Panc1 (cell line): ENCODE results near the gene ZFP36L2. TPM values are rescaled to one million over a fixed set of nuclear protein-coding genes. Genes with fewer than 3 reads are reported as not detected.

Experiments
- ATAC-seq: fragments of 200-7000 bp; cut with Tn5 transposase; 2 replicates; pipeline ENCODE4 v1.9.1; 2020; ENCODE audit warnings: mild to moderate bottlenecking, moderate library complexity
- Bru-seq: library from RNA; stranded (reverse); fragments of 400-500 nt; gene quantifications from one replicate; lab custom pipeline; 2021; lab: Mats Ljungman, UMichigan
- BruChase-seq, 2 experiments: library from RNA; stranded (reverse); fragments of 400-500 nt; gene quantifications; one replicate each; lab custom pipeline; 2021; lab: Mats Ljungman, UMichigan
- BruUV-seq: library from RNA; stranded (reverse); fragments of 400-500 nt; replicated peaks from 2 replicates; lab custom pipeline; 2021; lab: Mats Ljungman, UMichigan
- CTCF ChIA-PET: fragments of 300-600 bp; sonication (Branson Sonifier 250); formaldehyde crosslinking; loops from one replicate; lab custom pipeline; 2022; ENCODE audit warnings: antibody characterized with exemption; lab: Charles Lee
- POLR2A ChIA-PET: fragments of 300-600 bp; sonication (Branson Sonifier 250); formaldehyde crosslinking; loops from one replicate; lab custom pipeline; 2022; ENCODE audit warnings: antibody characterized with exemption; lab: Charles Lee
- DNase-seq: peaks from one replicate; pipeline ENCODE4 v3.0.0-alpha.2; 2010; ENCODE audit warnings: low read depth, low spot score
- H3K27ac ChIP-seq: 2 replicates; pipeline ENCODE4 v1.5.1; 2011; ENCODE audit warnings: mild to moderate bottlenecking, low read length, inconsistent platforms
- H3K27me3 ChIP-seq: fragments of 200-500 bp; sonication (Bioruptor generic); 2 replicates; pipeline ENCODE4 v1.6.0; 2014; ENCODE audit warnings: low read length, inconsistent platforms; ENCODE audit not compliant: control insufficient read depth, insufficient read depth
- H3K36me3 ChIP-seq: fragments of 200-500 bp; sonication (Bioruptor generic); 2 replicates; pipeline ENCODE4 v1.5.1; 2014; ENCODE audit warnings: inconsistent platforms, mild to moderate bottlenecking, low read length, moderate library complexity; ENCODE audit not compliant: control insufficient read depth, insufficient read depth
- H3K4me1 ChIP-seq: 2 replicates; pipeline ENCODE4 v1.5.1; 2011; ENCODE audit warnings: inconsistent platforms, mild to moderate bottlenecking, low read length, moderate library complexity; ENCODE audit not compliant: control insufficient read depth, insufficient read depth
- H3K4me3 ChIP-seq, 2 experiments: 2 replicates each; pipeline ENCODE4 v1.5.1; 2011 to 2012; ENCODE audit warnings: low read depth in 2 of 2, low read length in 2 of 2, mild to moderate bottlenecking in 2 of 2, inconsistent platforms in 1 of 2, moderate library complexity in 1 of 2
- H3K9me3 ChIP-seq: fragments of 200-500 bp; sonication (Bioruptor generic); 2 replicates; pipeline ENCODE4 v1.5.1; 2014; ENCODE audit warnings: low read depth, mild to moderate bottlenecking, inconsistent platforms, low read length, moderate library complexity; ENCODE audit not compliant: control insufficient read depth, insufficient read depth
- CTCF ChIP-seq: fragments of 450-650 bp; IDR thresholded peaks from 2 replicates; pipeline ENCODE4 v1.5.1; 2017; ENCODE audit warnings: mild to moderate bottlenecking
- POLR2AphosphoS5 ChIP-seq: IDR thresholded peaks from 2 replicates; pipeline ENCODE4 v1.6.1; 2012; ENCODE audit warnings: mild to moderate bottlenecking, low read depth, low read length, moderate library complexity
- REST ChIP-seq, 2 experiments: IDR thresholded peaks; 2 replicates each; pipeline ENCODE4 v1.6.1; 2011 to 2012; ENCODE audit warnings: low read depth in 2 of 2, control low read depth in 1 of 2, low read length in 1 of 2, mild to moderate bottlenecking in 1 of 2, moderate library complexity in 1 of 2; ENCODE audit not compliant: insufficient read depth in 1 of 2
- SIN3A ChIP-seq: IDR thresholded peaks from 2 replicates; pipeline ENCODE4 v1.6.1; 2012; ENCODE audit warnings: low read depth, mild to moderate bottlenecking, low read length, moderate library complexity, borderline replicate concordance; ENCODE audit not compliant: insufficient read depth
- TCF7L2 ChIP-seq: IDR thresholded peaks from 2 replicates; pipeline ENCODE4 v1.6.1; 2011; ENCODE audit warnings: mild to moderate bottlenecking, low read depth, low read length, inconsistent platforms
- in situ Hi-C: cut with HindIII; loops from 2 replicates; pipeline ENCODE4 v1.10.0; 2016; ENCODE audit warnings: low sequenced_read_pairs, low pct_unique_long_range_greater_than_20kb
- intact Hi-C: fragments of 100-400 bp; cut with micrococcal nuclease; formaldehyde crosslinking; loops from one replicate; pipeline ENCODE4 v1.10.0; 2022; ENCODE audit not compliant: unreplicated experiment
- long read RNA-seq: library from polyadenylated mRNA; unstranded; transcript quantifications from one replicate; pipeline ENCODE4 v2.0.0, GENCODE V29; 2021; ENCODE audit not compliant: unreplicated experiment
- polyA plus RNA-seq: library from polyadenylated mRNA; unstranded; fragments of >200 nt; gene quantifications from one replicate; pipeline ENCODE4 v1.2.1, GENCODE V29; 2012; ENCODE audit warnings: missing spikeins; ENCODE audit not compliant: insufficient read length
- total RNA-seq: library from RNA; stranded (reverse); gene quantifications from one replicate; pipeline ENCODE4 v1.2.1, GENCODE V29; 2021; ENCODE audit not compliant: unreplicated experiment

ZFP36L2 gene
- 46.3 TPM for total RNA-seq
- 29.3 TPM for polyA plus RNA-seq
- percentile 93 among the genes with signal in this experiment for Bru-seq, nascent RNA
- percentile 99 among the genes with signal in this experiment for BruChase-seq, experiment 1, labeled RNA remaining after a 2-hour chase
- BruChase-seq, experiment 2, labeled RNA remaining after a 6-hour chase, result percentile 89 among the genes with signal in this experiment
- long read RNA-seq, transcript ZFP36L2-201 (2 exons, 3,696 nt), result major isoform, 109 of 233 reads
- long read RNA-seq, partial matches to known transcripts, result 0 of 233 reads
- long read RNA-seq, other reads (novel, unspliced or antisense), result 124 of 233 reads

GRCh38 chr2:43226558-43226954 lies at the start of gene ZFP36L2:
TSS of gene ZFP36L2 (minus strand) at chr2:43226606. CDS start at chr2:43226315, 291 bp downstream.
- Histone ChIP-seq H3K4me1 (peaks cover 28% of the 10 kb centered on the region), H3K27ac (peak within 1 kb of the TSS; percentile 93), H3K4me3 (peak within 1 kb of the TSS; percentile 80 to 90), H3K36me3 (peaks cover 14% of the 10 kb centered on the region), H3K9me3 (no peaks in the 10 kb centered on the region), H3K27me3 (no peaks in the 10 kb centered on the region)
- BruUV-seq, result no TSS peak
- no peak for DNase-seq
- in situ Hi-C loops, result no loop called here
- intact Hi-C loops, result loop anchor here (2.0 to 10.0 kb wide), 4 partner anchors 202 to 399 kb away; no protein-coding TSS in a partner anchor
- peak; percentile 82 for ATAC-seq
- POLR2A ChIA-PET, result interaction anchor here (0.5 to 1.3 kb wide), 7 partner anchors 31 to 416 kb away, joined by 3 to 11 read pairs (median 5); no protein-coding TSS in a partner anchor
- CTCF ChIA-PET, result interaction anchor here (0.6 to 0.7 kb wide), 3 partner anchors 86 to 325 kb away, joined by 3 to 4 read pairs (median 3); no protein-coding TSS in a partner anchor
- TF ChIP-seq REST (IDR thresholded peaks at IDR 0.05; ENCODE audit: insufficient read depth in 1 of 2, low read depth in 2 of 2, low read length in 1 of 2) (no peak; a peak in 1 of 4 replicates), POLR2AphosphoS5 (peak; percentile 91), SIN3A (0 out of 2 replicates have a peak, but pooled peaks have one; percentile 7)

GRCh38 chr2:43274721-43275120 lies 48.3 kb upstream of the ZFP36L2 start:
- no peak overlapping the region for H3K4me3 ChIP-seq
- ChIA-PET POLR2A (no interaction called here), CTCF (no interaction called here)
- H3K9me3 ChIP-seq, result no peaks in the 10 kb centered on the region
- H3K27me3 ChIP-seq, result no peaks in the 10 kb centered on the region
- BruUV-seq, result no TSS peak
- no peak overlapping the region for H3K27ac ChIP-seq
- in situ Hi-C loops, result no loop called here
- TF ChIP-seq POLR2AphosphoS5, result no peak
- TF ChIP-seq CTCF, result no peak
- TF ChIP-seq REST (IDR thresholded peaks at IDR 0.05; ENCODE audit: insufficient read depth in 1 of 2, low read depth in 2 of 2, low read length in 1 of 2), result no peak
- TF ChIP-seq SIN3A, result no peak
- TF ChIP-seq TCF7L2, result no peak
- ATAC-seq (no peak), DNase-seq (no peak)
- intact Hi-C loops, result no loop called here
- no peaks in the 10 kb centered on the region for H3K36me3 ChIP-seq
- H3K4me1 ChIP-seq, result peaks cover 7% of the 10 kb centered on the region
